ENCODE measurements around the gene COL8A1.

- TF ChIP-seq CTCF (IDR thresholded peaks at IDR 0.05 in 4 of 5, conservative IDR thresholded peaks at IDR 0.05 in 1 of 5) (no peak), POLR2A (IDR thresholded peaks at IDR 0.05) (no peak)
Measured at GRCh38 chr3:99767291-99767690, 128.9 kb downstream of the COL8A1 start.

All from gastrocnemius medialis (tissue), 4 donors.